Liver (tissue), 9 donors: ENCODE results near the gene ERAL1. TPM values are rescaled to one million over a fixed set of nuclear protein-coding genes. Genes with fewer than 3 reads are reported as not detected.
"Not testable (repeated sequence)": the region's sequence is repeated elsewhere in the genome, so short reads cannot be mapped to it uniquely, and the experiment has no call there.

Experiments
- DNase-seq: peaks from one replicate; pipeline ENCODE4 v3.0.0-alpha.2; 2017; ENCODE audit warnings: low spot score
- H3K27ac ChIP-seq, 2 donors: one replicate each; pipeline ENCODE4 v1.7.0; 2013; ENCODE audit warnings: inconsistent platforms in 2 of 2, low read length in 2 of 2, control low read depth in 1 of 2, low read depth in 1 of 2, mild to moderate bottlenecking in 1 of 2
- H3K27me3 ChIP-seq, 4 donors: one replicate each; pipeline versions ENCODE4 v1.6.1 to v1.7.0; 2013; ENCODE audit warnings: low read length in 3 of 4, inconsistent platforms in 1 of 4, mild to moderate bottlenecking in 1 of 4, moderate library complexity in 1 of 4; ENCODE audit not compliant: control insufficient read depth in 4 of 4, insufficient read depth in 4 of 4
- H3K36me3 ChIP-seq, 4 donors: one replicate each; pipeline versions ENCODE4 v1.6.1 to v1.7.0; 2013; ENCODE audit warnings: low read length in 3 of 4, mild to moderate bottlenecking in 3 of 4, low read depth in 1 of 4, moderate library complexity in 1 of 4; ENCODE audit not compliant: control insufficient read depth in 4 of 4, insufficient read depth in 3 of 4
- H3K4me1 ChIP-seq, 4 donors: one replicate each; pipeline versions ENCODE4 v1.6.1 to v1.7.0; 2013; ENCODE audit warnings: low read length in 3 of 4, mild to moderate bottlenecking in 3 of 4, moderate library complexity in 1 of 4; ENCODE audit not compliant: control insufficient read depth in 4 of 4, insufficient read depth in 4 of 4
- H3K4me3 ChIP-seq, 3 donors: one replicate each; pipeline versions ENCODE4 v1.6.1 to v1.7.0; 2013; ENCODE audit warnings: low read length in 3 of 3, control low read depth in 1 of 3, low read depth in 1 of 3, mild to moderate bottlenecking in 1 of 3
- H3K9ac ChIP-seq, 2 donors: one replicate each; pipeline ENCODE4 v1.7.0; 2013; ENCODE audit warnings: low read length in 2 of 2, mild to moderate bottlenecking in 2 of 2, moderate library complexity in 2 of 2, control low read depth in 1 of 2, low read depth in 1 of 2
- H3K9me3 ChIP-seq, 4 donors: one replicate each; pipeline versions ENCODE4 v1.6.1 to v1.7.0; 2013; ENCODE audit warnings: low read length in 3 of 4; ENCODE audit not compliant: control insufficient read depth in 4 of 4
- EGR1 ChIP-seq, 2 donors: IDR thresholded peaks; 2 replicates each; pipeline ENCODE4 v1.6.1; 2016 to 2018; ENCODE audit warnings: antibody characterized with exemption in 2 of 2, low read depth in 2 of 2
- FOXA1 ChIP-seq: IDR thresholded peaks from 2 replicates; pipeline ENCODE4 v1.6.1; 2016; ENCODE audit warnings: antibody characterized with exemption
- FOXA2 ChIP-seq: IDR thresholded peaks from 2 replicates; pipeline ENCODE4 v1.6.1; 2016; ENCODE audit warnings: antibody characterized with exemption
- GABPA ChIP-seq, 2 donors: IDR thresholded peaks in 1 of 2; conservative IDR thresholded peaks in 1 of 2; 2 replicates each; pipeline ENCODE4 v1.6.1; 2016; ENCODE audit warnings: antibody characterized with exemption in 2 of 2, mild to moderate bottlenecking in 1 of 2, moderate library complexity in 1 of 2
- HNF4A ChIP-seq, 2 donors: conservative IDR thresholded peaks; 2 replicates each; pipeline ENCODE4 v1.6.1; 2016; ENCODE audit warnings: antibody characterized with exemption in 2 of 2, mild to moderate bottlenecking in 2 of 2
- HNF4G ChIP-seq: IDR thresholded peaks from 2 replicates; pipeline ENCODE4 v1.6.1; 2016; ENCODE audit warnings: antibody characterized with exemption
- JUND ChIP-seq, 2 donors: IDR thresholded peaks; 2 replicates each; pipeline ENCODE4 v1.6.1; 2016; ENCODE audit warnings: antibody characterized with exemption in 2 of 2
- NR2F2 ChIP-seq: IDR thresholded peaks from 2 replicates; pipeline ENCODE4 v1.6.1; 2016; ENCODE audit warnings: antibody characterized with exemption
- RAD21 ChIP-seq, 2 donors: IDR thresholded peaks; 2 replicates each; pipeline ENCODE4 v1.6.1; 2016; ENCODE audit warnings: antibody characterized with exemption in 2 of 2, mild to moderate bottlenecking in 2 of 2
- RXRA ChIP-seq, 2 donors: IDR thresholded peaks; 2 replicates each; pipeline ENCODE4 v1.6.1; 2017 to 2018; ENCODE audit warnings: antibody characterized with exemption in 2 of 2, mild to moderate bottlenecking in 1 of 2
- SP1 ChIP-seq: IDR thresholded peaks from 2 replicates; pipeline ENCODE4 v1.6.1; 2018; ENCODE audit warnings: antibody characterized with exemption, mild to moderate bottlenecking
- TAF1 ChIP-seq: conservative IDR thresholded peaks from 2 replicates; pipeline ENCODE4 v1.6.1; 2016; ENCODE audit warnings: antibody characterized with exemption, mild to moderate bottlenecking
- YY1 ChIP-seq: IDR thresholded peaks from 2 replicates; pipeline ENCODE4 v1.6.1; 2016; ENCODE audit warnings: antibody characterized with exemption, mild to moderate bottlenecking
- WGBS: extraction: QIAGEN DNeasy Blood & Tissue Kit; methylation state at CpG from one replicate; pipeline ENCODE4 v1.1.7; 2013; 5-methylcytosine and 5-hydroxymethylcytosine counted together
- polyA plus RNA-seq, 2 donors: library from polyadenylated mRNA; stranded (reverse) in 1 of 2; unstranded in 1 of 2; fragments of 200-250 nt in 1 of 2; fragments of >200 nt in 1 of 2; fragmentation: Nextera tagmentation in 1 of 2; extraction: Ambion mirVana in 1 of 2; gene quantifications; one replicate each; pipeline versions ENCODE4 v1.2.1 to v1.2.3, GENCODE V29; 2013 to 2015
- total RNA-seq, 2 donors: library from RNA; depleted of rRNA; stranded (reverse); fragments of >200 nt; gene quantifications; one replicate each; pipeline ENCODE4 v1.2.3, GENCODE V29; 2014
- TF ChIP-seq, protein P1 (sequence below): IDR thresholded peaks from 2 replicates; pipeline ENCODE4 v1.6.1; 2016; ENCODE audit warnings: antibody characterized with exemption
- TF ChIP-seq, protein P2 (sequence below): IDR thresholded peaks from 2 replicates; pipeline ENCODE4 v1.6.1; 2016; ENCODE audit warnings: antibody characterized with exemption
- TF ChIP-seq, protein P3 (sequence below): fragments of 150-350 bp; IDR thresholded peaks from 2 replicates; pipeline ENCODE4 v1.5.1; 2017; ENCODE audit warnings: improper control_type of control experiment, low read depth, low read length; ENCODE audit not compliant: missing input control
- TF ChIP-seq, protein P4 (sequence below): IDR thresholded peaks from 2 replicates; pipeline ENCODE4 v1.6.1; 2016; ENCODE audit warnings: antibody characterized with exemption
- TF ChIP-seq, protein P5 (sequence below): IDR thresholded peaks from 2 replicates; pipeline ENCODE4 v1.6.1; 2016; ENCODE audit warnings: antibody characterized with exemption, mild to moderate bottlenecking
- donor health status: healthy.
- donor health status: healthy.
- donor health status: healthy.
- donor health status: healthy.
- donor health status: healthy.

Gene ERAL1
- total and polyA plus RNA-seq, 4 donors, result 17.3 to 34.5 (median 29.5) TPM

DNA sequence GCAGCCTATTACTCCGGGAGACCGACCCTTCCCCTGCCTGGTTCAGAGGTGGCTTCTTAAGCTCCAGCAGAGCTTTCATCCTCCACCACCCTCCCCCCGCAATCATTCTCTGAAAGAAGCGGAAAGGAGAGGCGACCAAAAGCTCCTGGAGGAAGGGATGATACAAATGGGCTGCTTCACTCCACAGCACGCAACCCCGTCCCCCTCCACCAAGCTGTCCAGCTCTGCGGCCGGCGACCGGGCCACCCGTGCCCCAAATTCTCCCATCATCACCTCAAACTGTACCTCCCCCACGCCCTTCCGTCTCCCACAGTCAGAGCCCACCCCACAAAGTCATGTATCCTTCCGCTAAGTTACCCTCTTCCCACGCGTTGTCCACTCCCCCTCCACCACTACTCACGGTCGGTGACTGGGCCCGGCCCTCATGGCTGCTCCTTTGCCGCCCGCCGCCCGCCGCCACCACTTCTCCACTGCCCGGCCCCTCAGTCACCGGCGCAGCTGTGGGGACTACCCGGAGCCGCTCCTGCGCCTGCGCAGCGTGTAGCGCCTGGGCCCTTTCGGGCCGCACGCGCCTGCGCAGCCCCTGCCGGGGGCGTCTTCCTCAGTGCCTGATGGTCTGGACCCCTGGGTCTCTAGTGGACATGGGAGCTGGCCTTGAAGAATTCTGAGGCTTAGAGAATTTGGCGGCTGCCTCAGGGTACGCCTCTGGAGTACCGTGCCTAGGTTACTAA is 12.4 kb upstream of the ERAL1 start, which contains the start of gene FAM222B (continued):
- no peak for TF ChIP-seq TAF1

DNA sequence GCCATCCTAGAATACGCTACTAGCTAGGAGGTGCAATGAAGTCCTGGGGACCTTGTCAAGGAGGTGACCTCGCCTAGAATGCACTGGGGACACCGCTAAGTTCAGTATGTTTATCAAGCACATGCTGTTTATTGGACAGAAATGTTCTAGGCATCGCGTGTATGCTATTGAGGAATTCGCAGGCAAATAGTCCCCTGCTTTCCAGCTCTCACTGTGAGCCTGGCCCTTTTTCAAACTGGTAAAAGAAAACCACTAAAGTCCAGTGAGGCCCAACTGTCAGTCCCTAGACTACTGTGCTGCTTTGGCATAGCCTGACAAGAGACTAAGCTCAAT is 11.0 kb upstream of the ERAL1 start:
- 94% methylated on average over 6 of the region's 6 CpGs for WGBS
- no peak overlapping the region for H3K9ac ChIP-seq
- DNase-seq, result no peak
- H3K9me3 ChIP-seq, result no peaks in the 10 kb centered on the region
- peaks cover 3 to 14% (median 10%) of the 10 kb centered on the region in 4 donors for H3K4me1 ChIP-seq
- H3K4me3 ChIP-seq, result no peak overlapping the region
- no peak for TF ChIP-seq YY1
- no peak for TF ChIP-seq FOXA2
- TF ChIP-seq GABPA (IDR thresholded peaks at IDR 0.05 in 1 of 2, conservative IDR thresholded peaks at IDR 0.05 in 1 of 2), result no peak
- TF ChIP-seq, protein P1, sequence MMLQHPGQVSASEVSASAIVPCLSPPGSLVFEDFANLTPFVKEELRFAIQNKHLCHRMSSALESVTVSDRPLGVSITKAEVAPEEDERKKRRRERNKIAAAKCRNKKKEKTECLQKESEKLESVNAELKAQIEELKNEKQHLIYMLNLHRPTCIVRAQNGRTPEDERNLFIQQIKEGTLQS, result no peak
- no peak for TF ChIP-seq JUND (IDR thresholded peaks at IDR 0.05)
- no peak overlapping the region for H3K27ac ChIP-seq
- no peaks in the 10 kb centered on the region for H3K36me3 ChIP-seq
- no peaks in the 10 kb centered on the region for H3K27me3 ChIP-seq

DNA sequence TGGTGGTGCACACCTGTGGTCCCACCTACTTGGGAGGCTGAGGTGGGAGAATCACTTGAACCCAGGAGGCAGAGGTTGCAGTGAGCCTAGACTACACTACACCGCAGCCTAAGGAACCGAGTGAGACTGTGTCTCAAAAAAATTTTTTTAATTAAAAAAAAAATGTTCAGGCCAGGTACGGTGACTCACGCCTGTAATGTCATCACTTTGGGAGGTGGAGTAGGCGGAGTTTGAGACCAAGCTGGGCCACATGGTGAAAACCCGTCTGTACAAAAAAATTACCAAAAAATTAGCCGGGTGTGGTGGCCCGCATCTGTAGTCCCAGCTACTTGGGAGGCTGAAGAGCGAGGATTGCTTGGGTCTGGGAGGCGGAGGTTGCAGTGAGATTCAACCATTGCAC is 8.6 kb upstream of the ERAL1 start:
- Histone ChIP-seq H3K4me1 (peaks cover 3 to 14% (median 10%) of the 10 kb centered on the region in 4 donors), H3K9ac (no peak overlapping the region), H3K4me3 (no peak overlapping the region), H3K9me3 (no peaks in the 10 kb centered on the region), H3K27ac (no peak overlapping the region), H3K27me3 (no peaks in the 10 kb centered on the region), H3K36me3 (no peaks in the 10 kb centered on the region)
- DNase-seq, result no peak
- TF ChIP-seq, protein P2, sequence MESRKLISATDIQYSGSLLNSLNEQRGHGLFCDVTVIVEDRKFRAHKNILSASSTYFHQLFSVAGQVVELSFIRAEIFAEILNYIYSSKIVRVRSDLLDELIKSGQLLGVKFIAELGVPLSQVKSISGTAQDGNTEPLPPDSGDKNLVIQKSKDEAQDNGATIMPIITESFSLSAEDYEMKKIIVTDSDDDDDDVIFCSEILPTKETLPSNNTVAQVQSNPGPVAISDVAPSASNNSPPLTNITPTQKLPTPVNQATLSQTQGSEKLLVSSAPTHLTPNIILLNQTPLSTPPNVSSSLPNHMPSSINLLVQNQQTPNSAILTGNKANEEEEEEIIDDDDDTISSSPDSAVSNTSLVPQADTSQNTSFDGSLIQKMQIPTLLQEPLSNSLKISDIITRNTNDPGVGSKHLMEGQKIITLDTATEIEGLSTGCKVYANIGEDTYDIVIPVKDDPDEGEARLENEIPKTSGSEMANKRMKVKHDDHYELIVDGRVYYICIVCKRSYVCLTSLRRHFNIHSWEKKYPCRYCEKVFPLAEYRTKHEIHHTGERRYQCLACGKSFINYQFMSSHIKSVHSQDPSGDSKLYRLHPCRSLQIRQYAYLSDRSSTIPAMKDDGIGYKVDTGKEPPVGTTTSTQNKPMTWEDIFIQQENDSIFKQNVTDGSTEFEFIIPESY, result no peak
- TF ChIP-seq HNF4G (no peak), RXRA (IDR thresholded peaks at IDR 0.05) (no peak), SP1 (no peak), GABPA (IDR thresholded peaks at IDR 0.05 in 1 of 2, conservative IDR thresholded peaks at IDR 0.05 in 1 of 2) (no peak), NR2F2 (no peak), YY1 (no peak), EGR1 (IDR thresholded peaks at IDR 0.05; ENCODE audit: low read depth in 2 of 2) (no peak), FOXA2 (no peak), JUND (IDR thresholded peaks at IDR 0.05) (no peak), RAD21 (IDR thresholded peaks at IDR 0.05) (no peak), FOXA1 (no peak), HNF4A (conservative IDR thresholded peaks at IDR 0.05) (no peak), TAF1 (no peak)
- TF ChIP-seq, protein P3, sequence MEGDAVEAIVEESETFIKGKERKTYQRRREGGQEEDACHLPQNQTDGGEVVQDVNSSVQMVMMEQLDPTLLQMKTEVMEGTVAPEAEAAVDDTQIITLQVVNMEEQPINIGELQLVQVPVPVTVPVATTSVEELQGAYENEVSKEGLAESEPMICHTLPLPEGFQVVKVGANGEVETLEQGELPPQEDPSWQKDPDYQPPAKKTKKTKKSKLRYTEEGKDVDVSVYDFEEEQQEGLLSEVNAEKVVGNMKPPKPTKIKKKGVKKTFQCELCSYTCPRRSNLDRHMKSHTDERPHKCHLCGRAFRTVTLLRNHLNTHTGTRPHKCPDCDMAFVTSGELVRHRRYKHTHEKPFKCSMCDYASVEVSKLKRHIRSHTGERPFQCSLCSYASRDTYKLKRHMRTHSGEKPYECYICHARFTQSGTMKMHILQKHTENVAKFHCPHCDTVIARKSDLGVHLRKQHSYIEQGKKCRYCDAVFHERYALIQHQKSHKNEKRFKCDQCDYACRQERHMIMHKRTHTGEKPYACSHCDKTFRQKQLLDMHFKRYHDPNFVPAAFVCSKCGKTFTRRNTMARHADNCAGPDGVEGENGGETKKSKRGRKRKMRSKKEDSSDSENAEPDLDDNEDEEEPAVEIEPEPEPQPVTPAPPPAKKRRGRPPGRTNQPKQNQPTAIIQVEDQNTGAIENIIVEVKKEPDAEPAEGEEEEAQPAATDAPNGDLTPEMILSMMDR, result no peak
- TF ChIP-seq, protein P4, sequence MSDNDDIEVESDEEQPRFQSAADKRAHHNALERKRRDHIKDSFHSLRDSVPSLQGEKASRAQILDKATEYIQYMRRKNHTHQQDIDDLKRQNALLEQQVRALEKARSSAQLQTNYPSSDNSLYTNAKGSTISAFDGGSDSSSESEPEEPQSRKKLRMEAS, result no peak
- TF ChIP-seq, protein P1, result no peak
- TF ChIP-seq, protein P5, sequence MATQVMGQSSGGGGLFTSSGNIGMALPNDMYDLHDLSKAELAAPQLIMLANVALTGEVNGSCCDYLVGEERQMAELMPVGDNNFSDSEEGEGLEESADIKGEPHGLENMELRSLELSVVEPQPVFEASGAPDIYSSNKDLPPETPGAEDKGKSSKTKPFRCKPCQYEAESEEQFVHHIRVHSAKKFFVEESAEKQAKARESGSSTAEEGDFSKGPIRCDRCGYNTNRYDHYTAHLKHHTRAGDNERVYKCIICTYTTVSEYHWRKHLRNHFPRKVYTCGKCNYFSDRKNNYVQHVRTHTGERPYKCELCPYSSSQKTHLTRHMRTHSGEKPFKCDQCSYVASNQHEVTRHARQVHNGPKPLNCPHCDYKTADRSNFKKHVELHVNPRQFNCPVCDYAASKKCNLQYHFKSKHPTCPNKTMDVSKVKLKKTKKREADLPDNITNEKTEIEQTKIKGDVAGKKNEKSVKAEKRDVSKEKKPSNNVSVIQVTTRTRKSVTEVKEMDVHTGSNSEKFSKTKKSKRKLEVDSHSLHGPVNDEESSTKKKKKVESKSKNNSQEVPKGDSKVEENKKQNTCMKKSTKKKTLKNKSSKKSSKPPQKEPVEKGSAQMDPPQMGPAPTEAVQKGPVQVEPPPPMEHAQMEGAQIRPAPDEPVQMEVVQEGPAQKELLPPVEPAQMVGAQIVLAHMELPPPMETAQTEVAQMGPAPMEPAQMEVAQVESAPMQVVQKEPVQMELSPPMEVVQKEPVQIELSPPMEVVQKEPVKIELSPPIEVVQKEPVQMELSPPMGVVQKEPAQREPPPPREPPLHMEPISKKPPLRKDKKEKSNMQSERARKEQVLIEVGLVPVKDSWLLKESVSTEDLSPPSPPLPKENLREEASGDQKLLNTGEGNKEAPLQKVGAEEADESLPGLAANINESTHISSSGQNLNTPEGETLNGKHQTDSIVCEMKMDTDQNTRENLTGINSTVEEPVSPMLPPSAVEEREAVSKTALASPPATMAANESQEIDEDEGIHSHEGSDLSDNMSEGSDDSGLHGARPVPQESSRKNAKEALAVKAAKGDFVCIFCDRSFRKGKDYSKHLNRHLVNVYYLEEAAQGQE, result no peak
- 94% methylated on average over 10 of the region's 10 CpGs for WGBS

DNA sequence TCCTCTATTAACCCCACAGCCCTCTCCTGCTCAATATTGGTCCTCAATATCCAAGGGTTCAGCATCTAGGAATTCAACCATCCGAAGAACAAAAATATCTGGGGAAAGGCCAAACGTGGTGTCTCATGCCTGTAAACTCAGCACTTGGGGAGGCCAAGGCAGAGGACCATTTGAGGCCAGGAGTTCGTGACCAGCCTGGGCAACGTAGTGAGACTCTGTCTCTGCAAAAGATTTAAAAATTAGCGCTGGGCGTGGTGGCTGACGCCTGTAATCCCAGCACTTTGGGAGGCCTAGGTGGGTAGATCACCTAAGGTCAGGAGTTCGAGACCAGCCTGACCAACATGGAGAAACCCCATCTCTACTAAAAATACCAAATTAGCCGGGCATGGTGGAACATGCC is 8.1 kb upstream of the ERAL1 start:
- not testable (repeated sequence) for H3K27ac ChIP-seq, DNase-seq, H3K9me3 ChIP-seq, H3K4me1 ChIP-seq, H3K4me3 ChIP-seq, H3K36me3 ChIP-seq, H3K9ac ChIP-seq, H3K27me3 ChIP-seq
- WGBS, result 89% methylated on average over 9 of the region's 9 CpGs
